ENCODE results near the gene CDC34.

The CDC34 gene

DNA sequence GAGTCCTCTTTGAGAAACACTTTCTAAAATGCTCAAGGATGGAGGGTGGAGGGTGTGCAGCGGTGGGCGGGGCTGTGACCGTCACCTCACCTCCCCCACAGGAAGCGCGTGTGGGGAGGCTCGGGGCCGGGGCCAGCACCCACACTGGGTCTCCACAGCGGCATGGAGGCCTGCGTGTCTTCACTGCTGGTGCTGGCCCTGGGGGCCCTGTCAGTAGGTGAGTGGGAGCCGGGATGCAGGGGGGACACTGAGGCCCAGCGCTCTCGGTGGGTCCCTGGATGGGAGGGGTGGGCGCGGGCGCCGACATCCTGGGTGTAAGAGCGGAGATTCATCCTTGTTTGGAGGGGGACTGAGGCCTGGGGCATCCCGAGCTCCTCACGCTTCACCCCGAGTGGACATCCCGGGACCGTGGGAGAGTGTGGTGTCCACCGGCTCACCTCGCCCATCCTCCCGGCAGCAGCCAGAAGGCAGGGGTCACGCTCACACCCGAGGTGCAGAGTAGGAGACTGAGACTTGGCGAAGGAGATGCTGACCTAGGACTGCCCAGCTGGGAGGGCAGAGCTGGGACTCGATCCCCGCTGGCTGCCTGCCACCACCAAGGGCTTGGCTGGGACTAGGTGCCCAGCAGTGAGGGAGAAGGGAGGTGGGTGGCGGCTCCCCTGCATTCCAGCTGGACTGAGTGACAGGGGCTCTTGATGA is 12.5 kb downstream of the CDC34 start, which contains the start of gene GZMM:
Gene GZMM (plus strand): TSS at position 144 of the 699 bp plus-strand sequence. CDS start 19 bp downstream, at position 163.
- H3K27ac ChIP-seq, result no peak within 1 kb of the TSS
- TF ChIP-seq, protein P1, sequence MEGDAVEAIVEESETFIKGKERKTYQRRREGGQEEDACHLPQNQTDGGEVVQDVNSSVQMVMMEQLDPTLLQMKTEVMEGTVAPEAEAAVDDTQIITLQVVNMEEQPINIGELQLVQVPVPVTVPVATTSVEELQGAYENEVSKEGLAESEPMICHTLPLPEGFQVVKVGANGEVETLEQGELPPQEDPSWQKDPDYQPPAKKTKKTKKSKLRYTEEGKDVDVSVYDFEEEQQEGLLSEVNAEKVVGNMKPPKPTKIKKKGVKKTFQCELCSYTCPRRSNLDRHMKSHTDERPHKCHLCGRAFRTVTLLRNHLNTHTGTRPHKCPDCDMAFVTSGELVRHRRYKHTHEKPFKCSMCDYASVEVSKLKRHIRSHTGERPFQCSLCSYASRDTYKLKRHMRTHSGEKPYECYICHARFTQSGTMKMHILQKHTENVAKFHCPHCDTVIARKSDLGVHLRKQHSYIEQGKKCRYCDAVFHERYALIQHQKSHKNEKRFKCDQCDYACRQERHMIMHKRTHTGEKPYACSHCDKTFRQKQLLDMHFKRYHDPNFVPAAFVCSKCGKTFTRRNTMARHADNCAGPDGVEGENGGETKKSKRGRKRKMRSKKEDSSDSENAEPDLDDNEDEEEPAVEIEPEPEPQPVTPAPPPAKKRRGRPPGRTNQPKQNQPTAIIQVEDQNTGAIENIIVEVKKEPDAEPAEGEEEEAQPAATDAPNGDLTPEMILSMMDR (conservative IDR thresholded peaks at IDR 0.05), result no peak

DNA sequence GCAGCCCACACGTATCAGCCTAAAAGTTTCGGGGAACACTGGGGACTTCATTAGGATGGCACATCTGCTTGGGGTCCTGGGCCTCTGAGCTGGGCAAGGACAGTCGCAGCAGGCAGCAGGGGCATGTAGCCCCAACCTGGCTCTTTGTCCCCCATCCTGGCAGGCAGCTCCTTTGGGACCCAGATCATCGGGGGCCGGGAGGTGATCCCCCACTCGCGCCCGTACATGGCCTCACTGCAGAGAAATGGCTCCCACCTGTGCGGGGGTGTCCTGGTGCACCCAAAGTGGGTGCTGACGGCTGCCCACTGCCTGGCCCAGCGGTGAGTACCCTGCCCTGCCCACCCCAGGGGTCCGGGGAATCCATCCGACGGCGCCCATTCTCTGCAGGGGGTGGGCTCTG is 15.6 kb downstream of the CDC34 start:
- TF ChIP-seq, protein P1 (conservative IDR thresholded peaks at IDR 0.05), result no peak
- no peak overlapping the region for H3K27ac ChIP-seq

DNA sequence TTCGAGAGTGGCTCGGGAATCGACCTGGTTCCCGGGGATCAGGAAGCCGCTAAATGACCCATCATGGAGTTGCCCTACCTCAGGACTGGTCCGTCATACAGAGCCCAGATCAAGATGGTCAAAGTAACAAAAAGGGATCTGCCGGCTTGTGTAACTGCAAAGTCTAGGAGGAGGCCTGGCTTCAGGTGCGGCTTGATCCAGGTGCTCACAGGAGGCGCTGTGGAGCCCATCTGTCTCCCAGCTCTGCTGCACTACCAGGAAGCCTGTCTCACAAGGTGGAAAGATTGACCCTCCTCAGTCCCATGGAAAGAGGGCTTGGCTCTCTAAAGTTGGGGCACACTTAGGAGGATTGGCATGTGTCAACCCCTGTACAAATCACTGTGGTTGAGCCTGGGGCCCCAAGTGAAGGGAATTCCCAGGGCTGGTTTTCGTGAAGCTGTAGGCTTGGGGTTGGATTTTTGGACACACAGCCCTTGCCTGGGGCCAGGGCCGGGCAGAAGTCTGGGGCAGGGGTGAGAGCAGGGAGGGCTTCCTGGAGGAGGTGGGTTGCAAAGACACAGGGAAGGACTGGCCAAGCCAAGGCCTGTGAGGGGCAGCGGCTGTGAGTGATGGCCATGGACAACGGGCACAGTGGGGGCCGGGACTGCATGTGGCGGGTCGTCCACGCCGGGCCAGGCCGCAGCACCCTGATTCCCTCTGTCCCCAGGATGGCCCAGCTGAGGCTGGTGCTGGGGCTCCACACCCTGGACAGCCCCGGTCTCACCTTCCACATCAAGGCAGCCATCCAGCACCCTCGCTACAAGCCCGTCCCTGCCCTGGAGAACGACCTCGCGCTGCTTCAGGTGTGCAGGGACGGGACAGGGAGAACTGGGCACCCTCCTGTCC is 16.5 kb downstream of the CDC34 start:
- H3K27ac ChIP-seq, result no peak overlapping the region
- TF ChIP-seq, protein P1 (conservative IDR thresholded peaks at IDR 0.05), result no peak

DNA sequence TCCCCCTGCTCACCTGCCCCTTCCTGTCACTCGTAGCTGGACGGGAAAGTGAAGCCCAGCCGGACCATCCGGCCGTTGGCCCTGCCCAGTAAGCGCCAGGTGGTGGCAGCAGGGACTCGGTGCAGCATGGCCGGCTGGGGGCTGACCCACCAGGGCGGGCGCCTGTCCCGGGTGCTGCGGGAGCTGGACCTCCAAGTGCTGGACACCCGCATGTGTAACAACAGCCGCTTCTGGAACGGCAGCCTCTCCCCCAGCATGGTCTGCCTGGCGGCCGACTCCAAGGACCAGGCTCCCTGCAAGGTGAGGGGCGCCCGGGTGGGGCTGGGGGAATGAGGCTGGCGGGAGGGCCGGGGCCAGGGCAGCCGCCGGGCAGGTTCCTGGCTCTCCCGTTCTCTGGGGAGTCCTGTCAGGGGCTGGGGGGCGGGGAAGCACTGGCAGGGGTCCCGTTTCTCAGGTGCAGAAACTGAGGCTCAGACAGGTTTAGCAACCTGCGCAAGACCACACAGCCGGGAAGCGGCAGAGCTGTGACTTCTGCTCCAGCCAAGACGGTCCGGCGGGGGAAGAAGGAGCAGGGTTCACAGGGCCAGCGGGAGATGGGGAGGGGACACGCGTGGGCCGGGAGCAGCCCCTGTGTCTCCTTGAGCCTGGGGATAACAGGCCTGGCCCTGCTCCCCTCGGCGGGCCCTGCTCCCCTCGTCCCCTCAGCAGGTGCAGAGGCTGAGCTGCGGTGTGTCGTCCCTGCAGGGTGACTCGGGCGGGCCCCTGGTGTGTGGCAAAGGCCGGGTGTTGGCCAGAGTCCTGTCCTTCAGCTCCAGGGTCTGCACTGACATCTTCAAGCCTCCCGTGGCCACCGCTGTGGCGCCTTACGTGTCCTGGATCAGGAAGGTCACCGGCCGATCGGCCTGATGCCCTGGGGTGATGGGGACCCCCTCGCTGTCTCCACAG is 17.6 kb downstream of the CDC34 start:
- TF ChIP-seq, protein P1 (conservative IDR thresholded peaks at IDR 0.05), result peak; percentile 52

DNA sequence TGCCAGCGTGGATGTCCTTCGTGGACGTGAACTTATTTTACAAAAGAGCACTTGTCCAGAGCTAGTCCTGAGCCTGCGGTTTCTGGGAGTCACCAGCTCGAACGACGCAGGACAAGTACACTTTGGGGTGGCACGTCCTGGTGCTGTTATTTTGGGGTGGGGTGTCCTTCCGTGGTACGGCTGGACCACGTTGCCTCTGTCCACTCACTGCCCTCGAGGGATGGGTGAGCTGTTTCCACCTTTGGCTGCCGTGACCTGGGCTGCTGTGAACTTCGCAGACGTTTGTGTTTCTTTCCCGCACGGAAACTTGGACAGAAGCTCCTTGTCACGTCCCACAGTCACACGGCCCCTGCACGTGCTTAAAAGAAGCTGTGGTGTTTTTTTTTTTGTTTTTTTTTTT is 23.3 kb downstream of the CDC34 start:
- no peak overlapping the region for H3K27ac ChIP-seq
- TF ChIP-seq, protein P1 (conservative IDR thresholded peaks at IDR 0.05), result no peak

More for the DNA sequence above, 17.6 kb downstream of the CDC34 start:
- H3K27ac ChIP-seq, result peak overlapping the region; percentile 30; the same call in 1 of the 2 replicates

DNA sequence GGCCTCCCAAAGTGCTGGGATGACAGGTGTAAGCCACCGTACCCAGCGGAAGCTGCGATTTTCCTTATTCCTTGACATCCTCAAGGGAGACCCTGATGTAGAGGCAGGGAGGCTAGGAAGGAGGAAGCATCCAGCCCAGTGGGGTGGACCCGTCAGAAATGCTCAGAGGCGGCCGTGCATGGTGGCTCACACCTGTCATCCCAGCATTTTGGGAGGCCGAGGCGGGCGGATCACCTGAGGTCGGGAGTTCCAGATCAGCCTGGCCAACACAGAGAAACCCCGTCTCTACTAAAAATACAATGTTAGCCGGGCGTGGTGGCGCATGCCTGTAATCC is 23.9 kb downstream of the CDC34 start:
- H3K27ac ChIP-seq, result no peak overlapping the region

More for the DNA sequence above, 23.9 kb downstream of the CDC34 start:
- TF ChIP-seq, protein P1 (conservative IDR thresholded peaks at IDR 0.05), result no peak

All from VCaP (cell line).